ENCODE results near the gene RIC8A. TPM values are rescaled to one million over a fixed set of nuclear protein-coding genes. Genes with fewer than 3 reads are reported as not detected.

The RIC8A gene
- total and polyA plus RNA-seq, 4 donors, result 12.5 to 49.6 (median 34.5) TPM

GRCh38 chr11:206002-206384, 1.5 kb upstream of the RIC8A start:
- H3K27ac ChIP-seq (ENCODE audit: low read depth in 1 of 2, low read length in 2 of 2), result no peak overlapping the region

More at GRCh38 chr11:206002-206384, 1.5 kb upstream of the RIC8A start:
- TF ChIP-seq RAD21 (IDR thresholded peaks at IDR 0.05) (no peak), REST (IDR thresholded peaks at IDR 0.05) (no peak), ATF3 (IDR thresholded peaks at IDR 0.05) (no peak), YY1 (IDR thresholded peaks at IDR 0.05) (no peak), SP1 (IDR thresholded peaks at IDR 0.05) (no peak), HNF4A (conservative IDR thresholded peaks at IDR 0.05) (no peak), ZBTB33 (IDR thresholded peaks at IDR 0.05) (no peak), HNF4G (IDR thresholded peaks at IDR 0.05) (no peak), EGR1 (IDR thresholded peaks at IDR 0.05; ENCODE audit: low read depth in 2 of 2) (no peak), RXRA (IDR thresholded peaks at IDR 0.05) (no peak), CTCF (IDR thresholded peaks at IDR 0.05; ENCODE audit: low read depth, low read length, missing input control) (no peak), NR2F2 (IDR thresholded peaks at IDR 0.05) (no peak), FOXA1 (IDR thresholded peaks at IDR 0.05) (no peak), GABPA (IDR thresholded peaks at IDR 0.05 in 1 of 2, conservative IDR thresholded peaks at IDR 0.05 in 1 of 2) (no peak)
- TF ChIP-seq, protein P1, sequence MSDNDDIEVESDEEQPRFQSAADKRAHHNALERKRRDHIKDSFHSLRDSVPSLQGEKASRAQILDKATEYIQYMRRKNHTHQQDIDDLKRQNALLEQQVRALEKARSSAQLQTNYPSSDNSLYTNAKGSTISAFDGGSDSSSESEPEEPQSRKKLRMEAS (IDR thresholded peaks at IDR 0.05), result no peak
- H3K9ac ChIP-seq (ENCODE audit: low read depth in 1 of 2, low read length in 2 of 2), result peak overlapping the region; percentile 41 to 96
- H3K36me3 ChIP-seq (ENCODE audit: control insufficient read depth in 4 of 4, insufficient read depth in 3 of 4, low read depth in 1 of 4, low read length in 3 of 4), result peaks cover 5 to 35% (median 15%) of the 10 kb centered on the region in 4 donors
- peak overlapping the region; percentile 84 to 91 (median 88) for H3K4me3 ChIP-seq (ENCODE audit: low read depth in 1 of 3, low read length in 3 of 3)
- DNase-seq (ENCODE audit: low spot score), result no peak
- 80% methylated on average over 7 of the region's 7 CpGs for WGBS
- no peaks in the 10 kb centered on the region for H3K27me3 ChIP-seq (ENCODE audit: control insufficient read depth in 4 of 4, insufficient read depth in 4 of 4, low read length in 3 of 4)
- no peaks in the 10 kb centered on the region for H3K9me3 ChIP-seq (ENCODE audit: control insufficient read depth in 4 of 4, low read length in 3 of 4)
- H3K4me1 ChIP-seq (ENCODE audit: control insufficient read depth in 4 of 4, insufficient read depth in 4 of 4, low read length in 3 of 4), result peaks cover 8 to 41% (median 28%) of the 10 kb centered on the region in 4 donors

Measured in liver (tissue), 9 donors.